DMS114 treated with DMSO at 0.1 percent for 48 hours (cell line): ENCODE data around the gene MEF2C.

Source experiments
- DNase-seq: peaks from one replicate; lab custom pipeline; 2025; ENCODE audit not compliant: unreplicated experiment; lab: John Stamatoyannopoulos, UW

MEF2C gene

DNA sequence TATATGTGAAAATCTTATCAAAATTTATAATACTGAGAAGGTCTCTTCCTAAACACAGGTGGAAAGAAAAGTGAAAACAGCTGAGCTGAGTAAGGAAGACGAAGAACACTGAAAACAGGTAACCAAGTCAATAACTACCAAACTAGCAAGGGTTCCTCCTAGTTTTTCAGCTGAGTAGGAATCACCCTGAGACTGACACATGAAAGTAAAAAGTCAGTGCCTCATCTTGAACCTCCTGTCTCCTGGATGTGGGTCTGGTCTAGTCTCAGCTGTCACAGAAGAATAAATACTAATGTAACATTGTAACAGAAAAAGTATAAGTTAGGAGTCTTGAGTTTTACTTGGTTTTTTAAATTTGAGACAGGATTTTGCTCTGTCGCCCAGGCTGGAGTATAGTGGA, 121.0 kb downstream of the MEF2C start:
- no peak for DNase-seq

DNA sequence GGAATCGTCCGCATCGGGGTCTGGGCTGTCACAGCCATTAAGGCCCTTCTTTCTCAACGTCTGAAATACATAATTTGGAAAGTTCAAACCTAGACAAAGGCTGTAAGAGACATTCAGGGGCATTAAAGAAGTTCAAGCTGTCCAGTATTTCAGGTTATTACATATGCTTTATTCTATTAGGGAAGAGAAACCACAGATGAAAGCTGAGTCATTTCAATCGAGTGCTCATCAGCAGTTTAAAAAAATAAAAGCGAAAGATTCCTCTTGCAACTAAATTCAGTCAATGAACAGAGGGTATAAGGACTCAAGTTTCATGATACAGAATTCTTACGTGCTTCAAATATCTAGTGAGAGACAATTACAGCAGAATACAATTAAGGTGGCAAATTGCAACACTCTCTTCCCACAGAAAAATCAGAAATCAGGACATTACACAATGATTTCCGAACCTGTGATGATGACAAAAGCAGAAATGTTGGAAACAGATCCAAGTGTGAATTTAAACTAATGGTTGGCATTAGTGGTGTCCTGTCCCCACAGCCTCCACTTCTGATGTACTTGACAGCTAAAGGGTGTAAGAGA, 121.6 kb downstream of the MEF2C start:
- DNase-seq = no peak

DNA sequence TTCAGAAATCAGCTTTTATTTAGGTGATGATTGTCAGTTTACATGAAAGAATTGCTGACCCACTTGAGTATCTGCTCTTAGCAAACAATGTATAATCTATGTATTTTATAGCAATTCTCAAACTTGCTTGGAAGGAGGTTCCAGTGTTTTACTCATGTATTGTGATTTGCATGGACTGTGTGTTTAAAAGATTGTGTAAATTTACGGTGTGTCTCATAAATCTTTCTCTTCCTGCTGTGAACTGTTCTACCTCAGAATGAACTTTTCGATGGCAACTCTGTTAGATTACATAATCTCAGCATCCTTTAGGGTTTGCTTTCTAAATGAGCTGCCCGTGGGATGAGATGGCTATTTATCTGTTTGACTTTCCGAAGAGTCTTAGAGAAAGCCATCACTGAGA, 122.5 kb downstream of the MEF2C start:
- DNase-seq = no peak

DNA sequence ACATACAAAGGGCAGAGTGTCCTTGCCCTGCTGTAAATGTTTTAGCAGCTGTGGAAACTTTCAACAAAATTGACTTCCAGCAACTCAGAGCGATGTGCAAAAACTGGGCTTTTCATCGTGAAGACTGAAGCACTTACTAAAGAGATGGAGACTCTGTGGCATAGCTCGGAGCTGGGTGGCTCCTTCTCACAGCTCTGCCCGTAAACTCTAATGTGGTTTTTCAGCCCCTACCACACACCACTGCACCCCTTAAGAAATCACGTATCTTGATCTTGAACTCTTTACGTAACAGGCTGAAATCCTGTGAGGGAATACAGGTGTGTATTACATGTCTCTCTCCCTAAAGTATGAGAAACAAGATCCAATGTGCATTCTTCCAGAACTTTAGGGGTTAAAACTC, 124.4 kb downstream of the MEF2C start:
- no peak for DNase-seq

DNA sequence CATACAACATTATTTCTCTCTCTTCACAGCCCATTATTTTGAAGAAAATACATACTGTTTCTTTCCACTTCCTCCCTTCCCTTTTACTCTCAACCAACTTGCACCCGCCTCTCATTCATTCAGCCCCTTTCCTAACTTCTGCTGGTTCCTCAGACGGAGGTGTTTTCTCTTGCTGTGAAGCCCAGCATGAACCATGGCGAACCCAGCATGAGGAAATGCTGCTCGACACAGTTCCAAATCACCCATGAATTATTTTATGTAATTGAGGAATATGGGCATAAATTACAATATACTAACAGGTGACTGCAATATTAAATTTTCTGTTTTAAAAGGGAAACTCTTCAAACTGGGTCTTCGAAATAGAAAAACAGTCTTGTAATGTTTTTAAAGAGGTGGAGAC, 124.8 kb downstream of the MEF2C start:
- DNase-seq = no peak

DNA sequence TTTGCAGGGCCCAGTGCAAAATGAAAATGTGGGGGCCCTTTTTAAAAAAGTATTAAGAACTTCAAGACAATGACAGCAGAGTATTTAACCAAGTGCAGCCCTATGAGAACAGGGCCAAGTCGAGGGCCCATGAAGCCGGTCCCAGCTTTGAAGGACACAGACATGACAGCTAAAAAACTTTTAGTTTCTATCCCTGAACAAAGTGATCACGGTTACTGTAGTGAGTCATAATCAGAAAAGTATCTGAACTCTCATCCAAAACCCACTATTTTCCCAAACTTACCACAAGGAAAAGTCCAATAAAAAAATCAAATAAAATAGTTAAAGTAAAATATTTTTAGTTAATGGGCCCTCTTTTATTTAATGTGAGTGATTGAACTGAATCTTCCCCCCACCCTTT, 126.0 kb downstream of the MEF2C start:
- DNase-seq = no peak

DNA sequence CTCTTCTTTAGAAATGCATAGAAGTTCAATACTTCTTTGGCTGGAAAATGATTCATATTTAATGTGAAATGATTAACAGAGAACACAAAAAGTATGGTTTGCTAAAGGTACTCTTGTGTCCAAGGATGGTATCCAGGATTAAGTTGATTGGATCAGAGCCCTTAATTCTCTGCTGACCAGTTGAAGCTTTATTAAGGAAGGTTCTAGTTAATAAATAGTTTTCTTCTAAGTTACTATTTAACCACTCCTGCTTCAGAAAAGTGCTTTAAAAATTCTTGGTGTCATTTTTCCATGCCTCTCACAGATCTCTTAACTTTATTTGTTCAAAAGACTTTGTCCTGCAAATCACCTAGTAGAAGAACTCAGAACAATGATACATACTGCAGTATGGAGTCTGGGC, 134.3 kb downstream of the MEF2C start:
- DNase-seq = no peak

DNA sequence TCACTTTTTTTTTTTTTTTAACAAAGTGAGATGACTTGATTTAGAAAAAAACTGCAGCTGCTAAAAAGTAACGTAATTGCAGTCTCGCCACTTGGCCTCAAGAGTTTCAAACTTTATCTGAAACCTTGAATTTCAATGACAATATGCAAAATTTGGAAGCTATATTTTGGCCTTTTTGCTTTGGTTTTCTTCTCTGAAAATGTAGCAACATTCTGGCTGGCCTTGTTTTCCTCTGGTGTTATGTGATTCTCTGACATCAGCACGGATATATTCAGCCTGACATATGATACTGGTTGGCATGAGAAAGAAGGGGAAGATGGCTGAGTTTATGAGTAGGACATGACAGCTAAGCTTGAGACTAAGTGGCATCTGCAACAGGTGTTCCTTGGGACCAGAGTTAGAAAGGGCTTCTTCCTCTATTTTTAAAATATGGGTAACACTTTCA, 136.5 kb downstream of the MEF2C start:
- DNase-seq = no peak

DNA sequence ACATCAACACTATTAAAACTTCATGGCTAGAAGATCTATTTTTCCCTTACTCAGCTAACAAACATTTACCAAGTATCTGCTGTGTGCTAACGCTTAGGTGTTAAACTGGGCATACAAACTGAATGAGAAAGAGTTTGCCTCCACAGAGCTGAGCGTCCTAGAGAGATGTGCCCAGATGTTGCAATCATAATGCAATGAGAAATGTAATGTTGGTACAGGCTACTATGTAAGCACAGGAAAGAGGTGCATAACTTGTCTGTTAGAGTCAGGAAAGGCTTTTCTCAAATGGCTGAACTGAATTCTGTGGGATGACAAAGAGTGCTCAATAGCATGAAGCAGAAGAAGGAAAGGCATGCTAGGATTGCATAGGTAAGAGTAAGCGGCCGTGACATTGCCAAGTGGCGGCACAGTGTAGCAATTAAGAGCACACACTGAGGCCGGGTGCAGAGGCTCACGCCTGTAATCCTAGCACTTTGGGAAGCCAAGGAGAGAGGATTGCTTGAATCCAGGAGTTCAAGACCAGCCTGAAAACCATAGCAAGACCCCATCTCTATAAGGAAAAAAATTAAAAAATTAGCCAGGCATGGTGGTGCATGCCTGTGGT, 137.8 kb downstream of the MEF2C start:
- DNase-seq = no peak

DNA sequence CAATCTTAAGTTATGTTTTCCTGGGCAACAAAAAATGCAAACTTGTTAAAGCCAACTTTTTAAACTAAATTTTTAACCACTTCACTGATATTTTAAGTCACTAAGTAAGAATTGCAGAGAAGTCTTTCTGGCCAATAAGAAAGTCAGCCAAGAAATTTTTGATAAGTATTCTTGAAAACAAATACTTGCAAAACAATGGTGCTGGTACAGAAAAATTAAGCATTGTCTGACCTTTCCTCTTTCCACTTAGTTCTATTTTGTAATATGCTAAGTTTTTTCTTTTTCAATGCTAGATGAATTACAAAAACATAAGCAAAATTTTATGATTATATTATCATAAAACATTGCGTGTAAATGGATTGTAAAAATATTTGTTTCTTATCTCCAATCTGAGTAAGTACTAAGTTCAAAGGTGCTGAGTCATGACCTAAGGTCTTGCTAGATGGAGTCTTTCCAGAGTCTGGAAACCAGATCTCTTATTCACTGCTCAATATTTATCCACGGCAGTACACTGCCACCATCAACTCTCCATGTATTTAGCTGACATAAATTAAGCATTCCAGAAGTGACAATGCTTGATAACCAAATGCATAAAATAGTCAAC, 139.7 kb downstream of the MEF2C start:
- no peak for DNase-seq

DNA sequence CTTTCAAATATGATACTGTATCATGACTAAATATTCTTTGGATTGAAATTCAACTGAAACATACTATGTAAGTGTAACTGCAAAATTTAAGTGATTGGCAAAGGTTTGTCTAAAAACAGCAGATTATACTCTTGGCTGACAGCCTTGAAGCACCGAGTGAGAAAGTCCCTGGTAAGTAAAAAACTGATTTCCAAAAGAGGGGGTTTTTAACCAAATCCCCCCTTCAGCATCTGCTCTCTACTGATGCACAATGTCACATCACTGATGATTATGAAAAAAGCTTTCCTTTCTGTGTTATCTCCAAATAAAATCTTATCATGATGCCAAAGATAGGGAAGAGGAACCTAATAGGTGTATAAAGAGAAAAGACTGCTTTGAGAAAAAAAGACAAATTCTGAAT, 141.0 kb downstream of the MEF2C start:
- no peak for DNase-seq

DNA sequence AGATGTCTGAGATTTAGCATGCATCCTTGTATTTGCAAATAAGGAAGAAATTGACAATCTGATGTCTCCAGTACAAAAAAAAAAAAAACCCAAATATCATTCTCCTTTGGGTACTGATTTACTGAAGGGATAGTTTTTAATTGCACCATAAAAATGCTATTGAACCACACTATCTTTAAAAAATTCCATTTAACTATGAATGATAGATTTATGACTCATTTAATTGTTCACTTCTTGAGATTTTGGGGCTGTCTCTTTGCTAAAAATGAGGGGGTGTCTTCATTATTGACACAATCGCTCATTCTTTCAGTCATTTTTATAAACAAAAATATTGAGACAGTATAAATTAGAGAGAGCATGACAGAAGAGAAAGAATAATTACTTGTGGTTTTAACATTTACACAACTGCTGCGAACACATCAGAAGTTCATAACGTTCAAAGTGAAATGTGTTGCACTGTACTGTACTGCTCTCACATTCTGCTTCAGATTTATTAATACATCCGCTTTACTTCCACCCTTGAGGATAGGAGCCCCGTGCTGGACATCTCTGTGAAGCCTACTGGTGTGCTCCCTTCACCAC, 142.3 kb downstream of the MEF2C start:
- DNase-seq = no peak

DNA sequence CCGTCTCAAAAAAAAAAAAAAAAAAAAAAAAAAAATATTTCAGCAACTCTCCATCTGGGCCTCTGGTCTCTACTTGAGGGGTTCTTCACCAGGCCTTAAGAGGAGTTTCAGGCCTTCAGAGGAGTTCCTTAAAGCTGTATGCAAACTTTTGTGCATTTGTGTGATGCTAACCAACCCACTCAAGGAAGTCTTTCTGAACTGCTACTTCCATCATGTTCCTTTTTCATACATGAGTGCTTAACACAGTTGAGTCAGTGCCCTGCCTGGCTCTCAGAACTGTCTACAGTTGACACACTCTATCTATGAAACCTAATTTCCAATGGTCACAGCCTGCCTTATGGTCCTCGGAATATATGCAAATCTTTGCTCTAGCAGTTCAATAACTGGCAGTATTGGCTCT, 146.5 kb downstream of the MEF2C start:
- DNase-seq = no peak

DNA sequence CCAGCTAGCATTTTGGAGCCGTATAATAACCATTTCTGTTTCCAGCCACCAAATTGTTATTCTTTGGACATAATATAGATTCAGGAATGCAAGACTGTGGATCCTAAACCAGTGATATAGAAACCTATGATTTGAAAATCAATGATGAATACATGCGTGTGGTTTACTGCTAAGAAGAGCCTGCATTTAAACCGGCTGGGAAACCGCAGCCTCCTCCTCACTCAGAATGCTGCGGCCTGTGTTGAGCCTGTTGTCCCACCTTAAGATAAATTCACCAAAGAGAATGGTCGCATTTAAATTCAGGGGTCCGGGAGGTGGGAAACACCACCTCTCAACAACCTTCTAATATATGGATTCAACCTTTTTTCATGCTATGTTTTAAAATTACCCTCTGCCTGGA, 148.0 kb downstream of the MEF2C start:
- DNase-seq = no peak

DNA sequence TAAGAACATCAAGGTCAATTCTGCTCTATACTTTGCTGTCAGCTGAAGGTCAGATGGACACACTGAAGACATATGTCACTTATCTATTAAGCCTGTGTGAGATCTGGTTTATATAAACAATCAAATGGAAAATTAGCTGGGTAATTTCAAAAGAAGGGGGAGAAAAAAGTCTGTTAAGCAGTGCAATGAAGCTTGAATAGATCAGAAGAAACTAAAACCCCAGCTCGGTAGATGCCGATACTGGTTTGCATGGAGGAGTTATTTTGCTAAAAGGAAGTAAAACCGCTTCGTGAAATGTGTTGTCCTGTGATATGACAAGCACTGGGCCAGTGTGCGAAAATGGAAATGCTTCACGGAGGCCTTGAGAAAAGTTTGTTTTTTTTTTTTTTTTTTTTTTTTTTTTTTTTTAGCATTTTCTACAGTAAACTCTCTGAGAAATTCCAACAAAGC, 148.8 kb downstream of the MEF2C start:
- DNase-seq = no peak

DNA sequence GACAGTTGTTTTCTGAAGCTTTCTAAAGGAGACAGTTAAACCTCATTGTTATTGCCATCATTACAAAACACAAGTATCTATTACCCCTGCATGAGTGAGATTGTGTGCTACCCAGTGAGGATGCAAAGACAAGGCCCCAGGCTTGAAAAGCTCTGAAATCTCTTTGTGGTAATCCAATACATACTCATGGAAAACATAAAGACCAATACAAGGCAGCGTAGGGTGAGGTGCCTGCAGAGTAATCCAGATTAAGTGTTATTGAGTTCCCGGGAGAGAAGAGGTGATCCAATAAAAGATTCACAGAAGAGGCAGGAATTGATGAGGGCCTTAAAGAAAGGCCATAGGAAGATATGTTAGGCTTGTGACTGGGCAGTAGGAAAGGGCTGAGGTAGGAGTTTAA, 150.1 kb downstream of the MEF2C start:
- DNase-seq = no peak

DNA sequence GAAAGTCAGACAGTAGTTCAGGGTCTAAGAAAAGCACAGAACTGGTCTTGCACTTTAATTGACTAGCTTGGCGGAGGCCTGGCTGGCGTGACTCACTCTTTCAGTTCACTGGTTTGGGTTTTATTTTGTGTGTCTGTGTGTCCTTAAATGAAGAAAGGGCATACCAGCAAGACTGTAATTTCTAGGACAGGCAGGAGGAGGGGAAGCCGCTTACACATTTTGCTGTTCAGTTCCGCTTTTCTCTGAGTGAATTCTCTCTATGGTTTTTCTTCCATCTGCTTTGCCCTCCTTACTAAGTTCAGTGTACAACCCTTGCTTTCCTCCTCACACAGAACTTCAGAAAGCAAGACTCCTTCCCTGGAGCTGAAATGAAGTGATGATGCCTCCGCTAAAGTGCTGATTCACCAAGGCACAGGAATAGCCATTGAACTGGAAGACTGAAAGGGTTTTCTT, 150.8 kb downstream of the MEF2C start:
- DNase-seq = no peak

DNA sequence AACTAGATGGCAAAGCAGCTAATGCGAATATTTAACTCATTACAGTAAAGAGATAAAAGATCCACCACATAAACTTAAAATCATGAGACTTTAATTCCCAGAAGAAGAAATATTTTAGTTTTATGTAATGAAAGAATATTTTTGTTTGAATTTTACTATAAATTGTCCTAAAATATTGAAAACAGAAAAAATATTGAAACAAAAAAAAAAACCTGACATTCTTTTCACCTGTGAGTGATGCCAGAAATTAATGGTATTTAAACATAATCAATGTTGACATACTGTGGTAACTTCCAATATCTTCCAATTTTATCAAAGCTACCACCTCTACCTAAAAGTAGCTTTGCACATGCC, 153.2 kb downstream of the MEF2C start:
- DNase-seq = no peak

DNA sequence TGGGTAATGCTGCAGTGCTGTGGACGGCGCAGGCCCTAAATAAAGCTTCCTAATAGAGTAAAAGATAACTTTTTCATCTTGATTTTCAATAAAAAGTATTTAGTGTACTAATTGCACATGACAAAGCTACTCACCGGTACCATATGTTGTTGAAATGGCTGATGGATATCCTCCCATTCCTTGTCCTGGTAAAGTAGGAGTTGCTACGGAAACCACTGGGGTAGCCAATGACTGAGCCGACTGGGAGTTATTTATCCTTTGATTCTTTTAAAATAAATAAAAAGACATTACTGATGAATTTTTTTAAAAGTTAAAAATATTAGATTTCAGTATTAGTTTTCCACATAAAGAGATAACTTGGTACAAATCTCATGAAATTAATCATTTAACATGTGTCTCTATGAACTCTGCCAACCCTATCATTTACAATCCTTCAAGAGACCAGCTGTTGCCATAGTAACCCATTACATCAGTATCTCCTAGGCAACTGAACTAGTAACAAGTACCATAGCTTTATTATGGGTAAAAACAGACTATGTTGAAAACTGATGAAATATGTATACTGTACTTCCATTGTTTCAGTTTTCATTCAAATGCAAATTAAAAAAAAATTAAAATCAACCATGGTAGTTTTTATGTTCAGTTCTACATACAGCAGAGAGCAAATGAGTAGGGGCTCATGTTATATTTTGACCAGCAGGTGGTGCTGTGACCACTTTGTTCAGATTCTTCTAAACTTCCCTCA, 153.7 kb downstream of the MEF2C start:
- DNase-seq = peak; percentile 83

DNA sequence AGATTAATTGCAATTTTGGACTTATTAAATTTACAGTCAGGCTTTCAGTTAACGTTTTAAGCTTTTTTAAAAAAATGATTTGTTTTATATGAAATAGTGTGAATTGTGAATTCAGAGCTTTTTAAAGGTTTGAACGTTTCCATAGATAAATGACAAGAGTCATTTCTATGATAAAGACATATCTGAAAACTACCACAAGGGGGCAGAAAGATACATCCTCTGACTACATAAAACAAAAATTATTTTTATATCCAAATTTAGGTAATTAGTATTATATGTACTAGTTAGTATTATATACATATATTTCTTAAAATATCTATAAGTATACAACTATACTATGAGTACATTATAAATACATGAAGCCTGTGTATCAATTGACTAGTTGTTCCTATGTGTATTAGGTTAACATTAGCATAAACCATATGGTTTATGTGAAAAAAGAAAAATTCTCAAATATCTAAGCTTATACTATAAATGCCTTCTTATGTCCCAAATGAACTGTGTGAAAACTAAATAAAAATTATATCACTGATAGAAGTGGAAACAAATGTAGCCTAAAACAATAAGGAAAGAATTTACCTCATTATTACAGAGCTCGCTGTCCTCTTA, 155.2 kb downstream of the MEF2C start:
- DNase-seq = peak; percentile 27

DNA sequence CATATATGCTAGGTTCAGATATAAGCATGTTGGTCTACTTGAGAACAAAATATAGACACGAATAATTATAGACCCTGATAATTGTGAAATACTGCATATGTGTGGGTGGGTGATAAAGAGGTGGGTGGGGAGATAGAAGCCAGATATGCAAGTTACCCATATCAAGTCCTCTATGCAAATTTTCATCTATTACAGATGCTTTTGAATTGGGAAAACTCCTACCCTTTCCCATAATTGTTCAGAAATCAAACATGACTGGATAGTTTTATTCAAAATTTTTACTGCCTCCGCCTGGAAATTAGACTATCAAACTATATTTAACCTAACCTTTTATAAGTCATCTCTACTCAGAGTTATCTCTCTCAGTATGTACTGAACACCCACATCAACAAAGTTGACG, 157.5 kb downstream of the MEF2C start:
- no peak for DNase-seq
